ENCODE measurements around the gene DGCR8.

GRCh38 chr22:20046730-20047129 lies 33.3 kb upstream of the DGCR8 start:
- TF ChIP-seq MYC (IDR thresholded peaks at IDR 0.05; ENCODE audit: borderline replicate concordance, low read length) (no peak), CTCF (IDR thresholded peaks at IDR 0.05) (no peak), SREBF2 (IDR thresholded peaks at IDR 0.05) (no peak)

Data from A549 (cell line).